GM18519 (cell line): ENCODE data around the gene POMT1.

Experiments used
- ATAC-seq: cut with Tn5 transposase; IDR thresholded peaks from one replicate; pipeline ENCODE4 v1.9.1; 2021; ENCODE audit warnings: mild to moderate bottlenecking, moderate library complexity; ENCODE audit not compliant: unreplicated experiment, low FRiP score

Gene POMT1

DNA sequence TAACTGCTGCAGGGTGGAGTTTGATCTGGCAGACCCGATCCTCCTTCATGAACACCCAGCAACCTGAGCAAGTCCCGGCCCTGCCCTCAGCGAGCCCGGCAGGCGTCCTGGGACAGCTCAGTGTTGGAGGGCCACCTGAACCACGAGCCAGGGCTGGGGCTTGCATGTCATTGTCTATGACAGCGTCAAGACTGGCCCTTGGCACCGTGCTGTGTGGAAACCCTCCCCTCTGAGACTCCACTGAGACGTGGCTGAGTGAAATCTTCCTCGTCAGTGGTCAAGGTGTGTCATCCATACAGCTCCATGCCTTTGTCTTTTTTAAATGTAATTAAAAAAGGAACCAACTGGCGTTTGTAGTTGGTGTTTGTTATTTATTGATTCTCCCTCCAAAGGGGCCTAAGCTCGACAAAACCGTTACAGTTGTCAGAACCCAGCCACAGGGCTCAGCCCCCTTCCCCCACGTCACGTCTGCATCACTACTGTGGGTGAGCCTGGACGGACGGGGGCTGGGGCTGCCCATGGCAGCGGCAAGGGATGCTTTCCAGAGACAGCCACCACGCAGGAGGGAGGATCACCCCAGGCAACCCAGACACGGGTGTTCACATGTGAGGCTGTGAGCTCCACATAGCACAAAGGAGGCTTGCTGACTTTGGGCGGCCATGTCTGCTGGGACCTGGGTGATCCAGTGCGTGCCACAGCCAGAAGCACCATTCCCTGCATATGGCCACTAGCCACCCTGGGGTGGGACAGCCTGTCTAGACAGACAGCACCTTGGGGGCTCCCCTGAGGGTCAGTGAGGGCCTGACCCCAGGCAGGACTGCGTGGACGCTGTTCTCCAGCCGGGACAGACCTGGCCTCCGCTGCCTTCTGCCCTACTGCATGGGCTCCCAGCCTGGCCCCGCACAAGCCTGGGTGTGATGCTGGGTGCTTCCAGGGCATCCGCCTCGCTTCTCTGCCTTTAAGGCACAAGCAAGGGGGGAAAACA is 21.0 kb downstream of the POMT1 start:
- ATAC-seq, result no peak

DNA sequence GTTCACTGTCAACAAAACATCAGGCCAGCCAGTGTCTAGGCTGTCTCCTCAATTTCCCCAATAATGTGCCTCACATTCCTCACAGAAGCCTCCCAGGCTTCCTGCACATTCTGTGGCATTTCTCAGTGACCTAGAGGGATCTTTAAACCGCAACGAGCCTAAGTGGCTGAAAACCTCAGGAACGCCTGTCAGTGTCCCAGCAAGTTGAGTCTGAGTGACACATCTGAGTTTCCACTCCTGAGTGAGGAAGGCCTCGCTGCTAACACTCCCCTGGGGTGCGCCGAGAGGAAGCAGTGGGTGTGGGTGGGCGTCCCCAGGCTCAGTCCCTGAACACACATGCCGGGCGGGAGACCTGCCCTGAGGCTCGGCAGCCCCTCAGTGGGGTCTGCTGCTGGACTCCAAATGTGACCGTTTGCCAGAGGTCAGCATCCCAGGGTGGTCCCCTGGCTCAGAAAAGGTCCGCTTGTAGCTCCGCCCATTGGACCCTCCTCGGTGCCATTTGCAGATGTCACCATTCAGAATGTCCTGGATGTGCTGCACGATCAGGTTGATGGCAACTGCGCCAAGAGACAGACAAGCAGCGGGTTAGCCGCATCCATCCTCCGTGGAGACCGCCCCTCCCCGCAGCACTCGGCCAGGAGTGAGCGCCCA is 22.1 kb downstream of the POMT1 start:
- no peak for ATAC-seq

DNA sequence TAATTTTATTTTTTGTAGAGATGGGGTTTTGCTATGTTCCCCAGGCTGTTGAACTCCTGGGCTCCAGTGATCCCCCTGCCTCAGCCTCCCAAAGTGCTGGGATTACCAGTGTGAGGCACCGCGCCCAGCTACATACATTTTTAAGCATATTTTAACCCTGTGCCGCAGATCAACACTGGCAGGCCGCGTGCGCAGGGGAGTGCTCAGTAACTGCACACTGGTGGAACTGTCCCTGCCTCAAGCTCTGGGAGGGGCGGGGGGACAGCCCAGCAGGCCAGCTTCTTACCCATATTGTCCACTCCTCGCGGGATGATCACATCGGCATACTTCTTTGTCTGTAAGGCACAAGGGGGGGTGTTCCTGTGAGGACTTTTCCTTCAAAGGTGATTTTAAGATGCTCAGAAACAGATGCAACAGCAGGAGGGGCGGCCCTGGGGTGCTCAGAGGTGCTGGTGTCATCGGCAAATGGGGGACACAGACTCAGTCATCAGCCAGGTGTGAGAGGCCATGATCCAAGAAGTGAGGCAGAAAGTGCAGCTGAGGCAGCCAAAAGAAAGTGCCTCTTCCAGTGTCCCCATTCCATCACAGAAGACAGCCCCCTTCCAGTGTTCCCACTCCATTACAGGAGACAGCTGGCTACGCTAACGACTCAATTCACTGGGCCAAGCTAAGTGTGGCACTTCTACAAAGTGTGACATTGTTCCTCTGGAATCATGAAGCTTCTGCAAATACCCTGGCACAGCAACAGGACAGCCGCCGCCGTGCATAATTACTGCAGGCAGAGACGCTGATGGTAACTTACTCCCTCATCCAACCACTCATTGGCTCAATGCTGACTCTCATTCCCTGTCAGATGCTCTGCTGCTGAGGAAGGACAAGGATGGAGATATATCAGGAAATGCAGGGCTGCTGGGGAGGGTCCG is 23.2 kb downstream of the POMT1 start:
- ATAC-seq, result no peak

DNA sequence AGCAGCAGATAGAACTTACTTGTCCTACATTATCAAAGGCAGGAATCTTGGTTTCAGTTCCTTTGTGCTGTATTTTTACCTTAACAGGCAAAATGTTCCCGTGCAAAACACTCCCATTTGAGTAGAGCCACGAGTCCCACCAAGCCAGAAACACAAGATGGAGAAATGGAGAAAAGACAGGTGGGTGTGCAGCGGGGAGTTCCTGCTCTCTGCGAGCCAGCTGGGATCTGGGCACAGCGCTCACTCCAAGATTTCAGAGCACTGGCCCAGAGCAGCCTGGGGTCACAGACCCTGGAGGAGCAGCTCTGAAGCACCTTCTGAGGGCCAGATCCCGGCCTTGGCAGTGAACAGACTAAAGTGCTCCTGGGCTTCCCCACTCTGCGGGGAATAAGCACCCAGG is 25.5 kb downstream of the POMT1 start:
- no peak for ATAC-seq

DNA sequence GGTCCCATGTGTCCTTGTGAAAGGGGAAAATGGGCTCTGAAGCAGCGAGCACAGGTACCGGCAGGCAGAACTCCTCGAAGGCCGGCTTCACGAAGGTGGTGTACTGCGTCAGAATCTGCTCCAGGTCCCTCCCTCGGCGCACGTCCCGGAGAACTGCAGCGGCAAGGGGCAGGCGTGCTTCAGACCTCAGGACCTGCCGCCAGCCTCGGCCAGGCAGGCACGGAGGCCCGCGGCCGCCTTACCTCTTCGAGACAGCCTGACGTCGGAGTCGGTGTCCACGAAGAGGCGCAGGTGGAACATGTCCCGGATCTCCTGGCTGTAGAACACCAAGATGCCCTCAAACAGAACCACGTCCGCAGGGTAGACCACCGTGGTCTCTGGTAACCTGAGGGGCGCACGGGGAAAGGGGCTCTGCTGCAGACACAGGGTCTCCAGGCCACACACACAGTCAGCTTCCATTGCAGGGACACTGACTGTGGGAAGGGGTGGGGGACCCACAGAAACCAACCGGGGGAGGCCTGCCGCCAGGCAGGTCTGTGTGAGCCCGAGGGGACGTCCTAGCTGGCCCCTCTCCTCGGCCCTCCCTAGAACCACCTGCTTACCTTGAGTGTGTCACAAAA is 26.3 kb downstream of the POMT1 start:
- ATAC-seq, result no peak

DNA sequence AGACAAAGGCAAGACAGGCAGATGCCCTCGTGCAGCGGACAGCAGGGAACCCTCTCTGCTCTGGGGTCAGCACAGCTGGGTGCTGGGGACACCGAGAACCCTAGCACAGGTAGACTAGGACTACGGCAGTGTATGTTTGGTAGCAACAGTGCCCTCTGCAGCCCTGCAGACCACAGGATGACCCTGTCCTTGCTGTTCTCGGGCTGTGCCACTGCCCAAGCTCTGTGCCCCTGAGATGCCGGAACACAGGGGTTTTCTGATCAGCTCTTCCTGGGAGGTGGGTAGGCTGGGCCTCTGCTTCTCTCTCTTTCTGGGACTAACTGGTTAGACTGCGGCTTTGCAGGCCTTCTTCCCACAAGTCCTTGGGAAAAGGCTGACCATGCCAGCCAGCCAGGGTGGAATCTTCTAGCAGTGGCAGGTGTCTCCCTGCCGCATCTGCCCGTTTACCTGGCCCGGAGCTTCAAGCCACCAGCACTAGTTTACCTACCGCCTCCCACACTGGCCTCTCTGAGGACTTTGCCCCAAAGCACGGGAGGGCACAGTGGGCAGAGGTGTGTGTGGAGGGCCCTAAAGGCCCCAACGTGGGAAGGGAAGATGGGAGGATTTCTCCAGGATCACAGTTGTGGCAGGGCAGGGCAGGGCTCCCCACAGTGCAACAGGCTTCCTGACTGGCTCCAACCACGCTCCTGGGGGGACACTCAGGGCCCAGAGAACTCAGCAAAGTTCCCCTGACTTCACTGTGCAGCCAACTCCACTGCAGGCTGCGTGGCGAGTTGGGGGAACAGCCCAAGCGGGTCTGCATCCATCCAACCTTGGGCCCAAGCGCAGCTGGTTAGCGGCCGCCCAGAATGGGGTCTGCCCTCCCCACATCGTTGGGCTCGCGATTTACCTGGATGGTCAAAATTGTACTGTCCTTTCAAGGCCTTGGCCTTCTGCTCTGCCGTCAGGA is 27.2 kb downstream of the POMT1 start:
- ATAC-seq, result no peak

DNA sequence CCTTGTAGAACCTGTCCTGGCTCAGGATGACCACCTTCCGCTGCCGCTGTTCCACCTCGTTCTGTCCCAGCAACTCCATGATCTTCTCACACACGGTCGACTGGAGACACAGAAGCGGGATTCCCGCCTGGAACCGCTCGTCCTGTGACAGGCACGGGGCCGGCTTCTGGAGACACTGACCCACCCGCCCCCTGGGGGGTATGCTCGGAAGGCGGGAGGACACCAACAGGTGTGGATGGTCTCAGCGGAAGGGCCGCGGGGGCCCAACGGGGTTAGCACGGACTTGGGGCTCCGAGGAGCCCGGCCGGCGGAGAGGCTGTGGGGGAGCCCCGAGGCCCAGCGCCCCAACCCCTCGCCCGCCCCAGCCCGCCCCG is 27.8 kb downstream of the POMT1 start:
- ATAC-seq, result no peak

- peak; percentile 38 for ATAC-seq
These were observed 28.5 kb downstream of the POMT1 start, which contains the start of gene UCK1 for GRCh38 chr9:131530920-131531832. UCK1 (minus strand) TSS chr9:131531263; CDS start chr9:131531174, 89 bp downstream.

DNA sequence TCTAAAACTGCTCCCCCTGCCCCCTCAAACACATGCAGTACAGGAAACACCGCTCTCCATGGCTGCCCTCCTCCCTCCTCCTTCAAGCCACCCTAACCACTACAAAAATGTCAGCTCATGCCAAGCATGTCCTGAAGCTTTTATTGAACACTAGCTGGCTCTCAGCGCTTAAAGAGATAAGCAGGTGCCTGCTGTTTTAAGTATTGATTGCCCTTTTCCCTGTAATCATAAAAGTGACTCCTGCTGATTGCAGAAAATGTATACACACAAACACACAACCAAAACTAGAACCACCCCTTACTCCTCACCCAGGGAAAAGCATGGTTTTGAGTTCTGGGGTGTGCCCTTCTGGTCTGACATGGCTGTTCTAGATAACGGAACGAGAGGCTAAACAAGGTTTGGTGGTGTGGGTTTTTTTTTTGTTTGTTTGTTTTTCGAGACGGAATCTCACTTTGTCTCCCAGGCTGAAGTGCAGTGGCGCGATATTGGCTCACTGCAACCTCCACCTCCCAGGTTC is 32.1 kb downstream of the POMT1 start:
- no peak for ATAC-seq

DNA sequence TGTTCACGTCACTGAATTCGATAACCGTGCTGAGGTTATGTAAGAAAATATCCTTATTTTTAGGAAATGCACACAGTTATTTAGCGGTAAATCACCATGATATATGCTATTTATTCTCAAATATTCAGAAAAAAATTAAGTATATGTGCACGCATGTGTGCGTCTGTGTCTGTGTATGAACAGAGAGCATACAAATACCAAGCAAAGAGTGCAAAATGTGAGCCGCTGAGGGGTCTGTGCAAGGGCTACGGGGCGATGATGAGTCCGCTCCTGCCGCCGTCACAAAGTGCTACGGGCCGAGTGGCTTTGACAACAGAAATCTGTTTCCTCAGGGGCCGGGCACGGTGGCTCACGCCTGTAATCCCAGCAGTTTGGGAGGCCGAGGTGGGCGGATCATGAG is 35.2 kb downstream of the POMT1 start:
- ATAC-seq, result no peak

DNA sequence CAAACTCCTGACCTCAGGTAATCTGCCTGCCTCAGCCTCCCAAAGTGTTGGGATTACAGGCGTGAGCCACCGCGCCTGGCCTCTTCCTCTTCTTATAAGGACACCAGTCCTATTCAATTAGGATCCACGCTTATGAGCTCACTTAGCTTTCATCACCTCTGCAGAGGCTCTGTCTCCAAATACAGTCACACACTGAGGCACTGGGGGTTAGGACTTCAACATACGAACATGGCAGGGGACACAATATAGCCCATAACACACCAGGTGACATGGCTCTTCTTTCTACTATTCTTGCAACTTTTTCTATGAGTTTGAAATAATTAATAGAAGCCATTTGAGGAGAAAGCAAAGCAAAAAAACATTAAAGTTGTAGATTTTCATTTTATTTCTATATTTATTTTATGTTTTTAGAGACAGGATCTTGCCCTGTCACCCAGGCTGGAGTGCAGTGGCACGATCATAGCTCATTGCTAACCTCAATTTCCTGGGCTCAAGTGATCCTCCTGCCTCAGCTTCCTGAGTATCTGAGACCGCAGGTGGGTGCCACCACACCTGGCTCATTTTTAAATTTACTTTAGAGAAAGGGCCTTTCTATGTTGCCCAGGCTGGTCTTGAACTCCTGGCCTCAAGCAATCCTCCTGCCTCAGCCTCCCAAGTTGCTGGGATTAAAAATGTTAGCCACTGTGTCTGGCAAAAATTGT is 36.7 kb downstream of the POMT1 start:
- ATAC-seq, result no peak

DNA sequence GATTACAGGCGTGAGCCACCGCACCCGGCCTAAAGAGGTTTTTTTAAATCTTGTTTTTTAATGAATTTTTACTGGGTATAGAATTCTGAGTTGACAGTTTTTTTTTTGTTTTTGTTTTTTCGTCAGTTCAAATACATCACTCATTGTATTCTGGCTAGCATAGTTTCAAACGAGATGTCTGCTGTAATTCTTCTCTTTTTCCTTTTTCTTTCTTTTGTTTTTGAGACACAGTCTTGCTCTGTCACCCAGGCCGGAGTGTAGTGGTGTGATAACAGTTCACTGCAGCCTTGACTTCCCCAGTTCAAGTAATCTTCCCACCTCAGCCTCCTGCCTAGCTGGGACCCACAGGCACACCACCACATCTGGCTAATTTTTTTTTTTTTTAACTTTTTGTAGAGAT is 40.4 kb downstream of the POMT1 start:
- ATAC-seq, result no peak

GRCh38 chr9:131545003-131545785 is 42.5 kb downstream of the POMT1 start, which contains the start of gene PRRT1B:
PRRT1B (plus strand) TSS chr9:131545523; CDS start chr9:131545616, 93 bp downstream.
- ATAC-seq, result no peak

GRCh38 chr9:131545786-131546335 is 43.1 kb downstream of the POMT1 start:
- no peak for ATAC-seq

GRCh38 chr9:131546336-131547084 is 43.8 kb downstream of the POMT1 start:
- no peak for ATAC-seq
